WTC11 (cell line): ENCODE data around the gene ACTN1.

Experiments
- CREB1 ChIP-seq: sonication (generic); formaldehyde crosslinking; IDR thresholded peaks from 2 replicates; pipeline ENCODE4 v1.8.0; 2023; ENCODE audit warnings: mild to moderate bottlenecking, missing genetic modification reagents
- CTCF ChIP-seq: fragments of 200-600 bp; IDR thresholded peaks from 2 replicates; pipeline ENCODE4 v1.8.0; 2022; ENCODE audit warnings: antibody characterized with exemption
- E2F1 ChIP-seq: sonication (generic); formaldehyde crosslinking; IDR thresholded peaks from 2 replicates; pipeline ENCODE4 v1.8.0; 2022; ENCODE audit warnings: mild to moderate bottlenecking, missing genetic modification reagents
- FOXP4 ChIP-seq: sonication (generic); formaldehyde crosslinking; IDR thresholded peaks from 2 replicates; pipeline ENCODE4 v1.8.0; 2022; ENCODE audit warnings: mild to moderate bottlenecking, missing genetic modification reagents
- GTF2I ChIP-seq: fragments of 250-450 bp; sonication (Bioruptor Pico); conservative IDR thresholded peaks from 2 replicates; pipeline ENCODE4 v1.4.0; 2021; ENCODE audit warnings: mild to moderate bottlenecking
- PRRX2 ChIP-seq: fragments of 250-450 bp; sonication (Bioruptor Pico); IDR thresholded peaks from 2 replicates; pipeline ENCODE4 v1.8.0; 2021; ENCODE audit warnings: mild to moderate bottlenecking
- SMAD3 ChIP-seq: sonication (generic); formaldehyde crosslinking; IDR thresholded peaks from 2 replicates; pipeline ENCODE4 v1.8.0; 2022; ENCODE audit warnings: missing genetic modification reagents, mild to moderate bottlenecking, borderline replicate concordance
- USF1 ChIP-seq: sonication (generic); formaldehyde crosslinking; IDR thresholded peaks from 2 replicates; pipeline ENCODE4 v1.8.0; 2022; ENCODE audit warnings: mild to moderate bottlenecking, missing genetic modification reagents
- ZBTB21 ChIP-seq: sonication (generic); formaldehyde crosslinking; IDR thresholded peaks from 2 replicates; pipeline ENCODE4 v1.8.1; 2023; ENCODE audit warnings: mild to moderate bottlenecking, missing genetic modification reagents, borderline replicate concordance
- TF ChIP-seq, protein P1 (sequence below): sonication (generic); formaldehyde crosslinking; IDR thresholded peaks from 2 replicates; pipeline ENCODE4 v1.8.0; 2022; ENCODE audit warnings: mild to moderate bottlenecking, missing genetic modification reagents
- TF ChIP-seq, protein P2 (sequence below): sonication (generic); formaldehyde crosslinking; conservative IDR thresholded peaks from 2 replicates; pipeline ENCODE4 v1.8.1; 2023; ENCODE audit warnings: mild to moderate bottlenecking, low read depth, missing genetic modification reagents, moderate library complexity

- TF ChIP-seq SMAD3 (CRISPR knock-in tag) (no peak), CTCF (no peak), E2F1 (CRISPR knock-in tag) (no peak), GTF2I (CRISPR knock-in tag) (no peak), FOXP4 (no peak), CREB1 (CRISPR knock-in tag) (no peak), ZBTB21 (CRISPR knock-in tag) (no peak), USF1 (CRISPR knock-in tag) (no peak), PRRX2 (CRISPR knock-in tag) (no peak)
- TF ChIP-seq, protein P1, sequence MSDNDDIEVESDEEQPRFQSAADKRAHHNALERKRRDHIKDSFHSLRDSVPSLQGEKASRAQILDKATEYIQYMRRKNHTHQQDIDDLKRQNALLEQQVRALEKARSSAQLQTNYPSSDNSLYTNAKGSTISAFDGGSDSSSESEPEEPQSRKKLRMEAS: no peak
- TF ChIP-seq, protein P2, sequence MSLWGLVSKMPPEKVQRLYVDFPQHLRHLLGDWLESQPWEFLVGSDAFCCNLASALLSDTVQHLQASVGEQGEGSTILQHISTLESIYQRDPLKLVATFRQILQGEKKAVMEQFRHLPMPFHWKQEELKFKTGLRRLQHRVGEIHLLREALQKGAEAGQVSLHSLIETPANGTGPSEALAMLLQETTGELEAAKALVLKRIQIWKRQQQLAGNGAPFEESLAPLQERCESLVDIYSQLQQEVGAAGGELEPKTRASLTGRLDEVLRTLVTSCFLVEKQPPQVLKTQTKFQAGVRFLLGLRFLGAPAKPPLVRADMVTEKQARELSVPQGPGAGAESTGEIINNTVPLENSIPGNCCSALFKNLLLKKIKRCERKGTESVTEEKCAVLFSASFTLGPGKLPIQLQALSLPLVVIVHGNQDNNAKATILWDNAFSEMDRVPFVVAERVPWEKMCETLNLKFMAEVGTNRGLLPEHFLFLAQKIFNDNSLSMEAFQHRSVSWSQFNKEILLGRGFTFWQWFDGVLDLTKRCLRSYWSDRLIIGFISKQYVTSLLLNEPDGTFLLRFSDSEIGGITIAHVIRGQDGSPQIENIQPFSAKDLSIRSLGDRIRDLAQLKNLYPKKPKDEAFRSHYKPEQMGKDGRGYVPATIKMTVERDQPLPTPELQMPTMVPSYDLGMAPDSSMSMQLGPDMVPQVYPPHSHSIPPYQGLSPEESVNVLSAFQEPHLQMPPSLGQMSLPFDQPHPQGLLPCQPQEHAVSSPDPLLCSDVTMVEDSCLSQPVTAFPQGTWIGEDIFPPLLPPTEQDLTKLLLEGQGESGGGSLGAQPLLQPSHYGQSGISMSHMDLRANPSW (CRISPR knock-in tag): no peak
Measured at GRCh38 chr14:68896132-68896531, 83.0 kb downstream of the ACTN1 start.
